ENCODE measurements around the gene RNU1-3. TPM values are rescaled to one million over a fixed set of nuclear protein-coding genes. Genes with fewer than 3 reads are reported as not detected.
"Not testable (repeated sequence)": the region's sequence is repeated elsewhere in the genome, so short reads cannot be mapped to it uniquely, and the experiment has no call there.

RNU1-3 gene
- total and polyA plus RNA-seq, 9 of the 15 experiments (the other 6 are each of a cell fraction or from before 2014, with no cell fraction given) = under 0.01 to 32,823 (median 2,538) TPM; not detected in 4

DNA sequence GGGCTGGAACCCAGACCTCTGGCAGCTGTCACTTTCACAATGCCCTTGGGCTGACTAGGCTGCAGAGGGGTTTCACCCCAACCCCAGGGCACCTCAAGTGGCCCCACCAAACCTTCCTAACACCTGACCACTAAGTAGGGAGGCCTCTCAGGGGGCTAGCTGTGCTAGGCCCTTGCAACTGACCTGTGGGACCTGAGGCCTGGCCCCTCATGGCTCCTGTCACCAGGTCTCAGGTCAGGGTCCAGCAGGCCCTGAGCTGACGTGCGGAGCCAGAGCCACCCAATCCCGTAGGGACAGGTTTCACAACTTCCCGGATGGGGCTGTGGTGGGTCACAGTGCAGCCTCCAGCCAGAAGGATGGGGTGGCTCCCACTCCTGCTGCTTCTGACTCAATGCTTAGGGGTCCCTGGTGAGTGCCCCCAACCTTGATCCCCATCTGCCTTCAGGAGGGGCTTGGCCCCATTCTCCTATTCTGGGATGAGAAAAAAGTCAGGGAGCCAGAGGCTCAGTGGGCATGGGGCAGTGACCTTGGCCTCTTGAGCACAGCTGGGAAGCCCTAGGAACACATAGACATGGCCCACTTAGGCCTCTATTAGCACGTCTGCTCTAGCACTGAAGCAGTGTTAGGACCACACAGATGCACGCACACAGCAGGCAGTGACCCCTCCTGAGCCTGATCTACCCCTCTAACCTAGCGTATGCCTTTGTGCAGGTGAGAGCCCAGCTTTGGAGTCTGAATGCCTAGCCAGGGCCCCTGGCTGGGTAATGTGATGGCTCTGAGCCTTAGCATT lies 21.3 kb downstream of the RNU1-3 start (continued):
- TF ChIP-seq TEAD1 (CRISPR knock-in tag; IDR thresholded peaks at IDR 0.05) (0 out of 4 replicates have a peak, but pooled peaks of 1 of the 2 experiments have one; percentile 34), ZNF780A (CRISPR knock-in tag; IDR thresholded peaks at IDR 0.05) (0 out of 2 replicates have a peak, but pooled peaks have one; percentile 32), NR4A1 (CRISPR knock-in tag; IDR thresholded peaks at IDR 0.05) (peak; percentile 90), NR4A1 (tag; IDR thresholded peaks at IDR 0.05) (peak; percentile 94), XRCC5 (IDR thresholded peaks at IDR 0.05; ENCODE audit: low read depth, low read length) (0 out of 2 replicates have a peak, but pooled peaks have one; percentile 20)
- TF ChIP-seq, protein P1, sequence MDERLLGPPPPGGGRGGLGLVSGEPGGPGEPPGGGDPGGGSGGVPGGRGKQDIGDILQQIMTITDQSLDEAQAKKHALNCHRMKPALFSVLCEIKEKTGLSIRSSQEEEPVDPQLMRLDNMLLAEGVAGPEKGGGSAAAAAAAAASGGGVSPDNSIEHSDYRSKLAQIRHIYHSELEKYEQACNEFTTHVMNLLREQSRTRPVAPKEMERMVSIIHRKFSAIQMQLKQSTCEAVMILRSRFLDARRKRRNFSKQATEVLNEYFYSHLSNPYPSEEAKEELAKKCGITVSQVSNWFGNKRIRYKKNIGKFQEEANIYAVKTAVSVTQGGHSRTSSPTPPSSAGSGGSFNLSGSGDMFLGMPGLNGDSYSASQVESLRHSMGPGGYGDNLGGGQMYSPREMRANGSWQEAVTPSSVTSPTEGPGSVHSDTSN (CRISPR knock-in tag; IDR thresholded peaks at IDR 0.05; ENCODE audit: low read depth) = not testable (repeated sequence)
- TF ChIP-seq, protein P1 (tag; conservative IDR thresholded peaks at IDR 0.05; ENCODE audit: low read depth) = 0 out of 2 replicates have a peak, but pooled peaks have one; percentile 2
- TF ChIP-seq, protein P2, sequence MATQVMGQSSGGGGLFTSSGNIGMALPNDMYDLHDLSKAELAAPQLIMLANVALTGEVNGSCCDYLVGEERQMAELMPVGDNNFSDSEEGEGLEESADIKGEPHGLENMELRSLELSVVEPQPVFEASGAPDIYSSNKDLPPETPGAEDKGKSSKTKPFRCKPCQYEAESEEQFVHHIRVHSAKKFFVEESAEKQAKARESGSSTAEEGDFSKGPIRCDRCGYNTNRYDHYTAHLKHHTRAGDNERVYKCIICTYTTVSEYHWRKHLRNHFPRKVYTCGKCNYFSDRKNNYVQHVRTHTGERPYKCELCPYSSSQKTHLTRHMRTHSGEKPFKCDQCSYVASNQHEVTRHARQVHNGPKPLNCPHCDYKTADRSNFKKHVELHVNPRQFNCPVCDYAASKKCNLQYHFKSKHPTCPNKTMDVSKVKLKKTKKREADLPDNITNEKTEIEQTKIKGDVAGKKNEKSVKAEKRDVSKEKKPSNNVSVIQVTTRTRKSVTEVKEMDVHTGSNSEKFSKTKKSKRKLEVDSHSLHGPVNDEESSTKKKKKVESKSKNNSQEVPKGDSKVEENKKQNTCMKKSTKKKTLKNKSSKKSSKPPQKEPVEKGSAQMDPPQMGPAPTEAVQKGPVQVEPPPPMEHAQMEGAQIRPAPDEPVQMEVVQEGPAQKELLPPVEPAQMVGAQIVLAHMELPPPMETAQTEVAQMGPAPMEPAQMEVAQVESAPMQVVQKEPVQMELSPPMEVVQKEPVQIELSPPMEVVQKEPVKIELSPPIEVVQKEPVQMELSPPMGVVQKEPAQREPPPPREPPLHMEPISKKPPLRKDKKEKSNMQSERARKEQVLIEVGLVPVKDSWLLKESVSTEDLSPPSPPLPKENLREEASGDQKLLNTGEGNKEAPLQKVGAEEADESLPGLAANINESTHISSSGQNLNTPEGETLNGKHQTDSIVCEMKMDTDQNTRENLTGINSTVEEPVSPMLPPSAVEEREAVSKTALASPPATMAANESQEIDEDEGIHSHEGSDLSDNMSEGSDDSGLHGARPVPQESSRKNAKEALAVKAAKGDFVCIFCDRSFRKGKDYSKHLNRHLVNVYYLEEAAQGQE (IDR thresholded peaks at IDR 0.05; ENCODE audit: borderline replicate concordance) = not testable (repeated sequence)
- TF ChIP-seq, protein P2 (CRISPR knock-in tag; IDR thresholded peaks at IDR 0.05; ENCODE audit: low read depth) = peak; percentile 84
- TF ChIP-seq, protein P3, sequence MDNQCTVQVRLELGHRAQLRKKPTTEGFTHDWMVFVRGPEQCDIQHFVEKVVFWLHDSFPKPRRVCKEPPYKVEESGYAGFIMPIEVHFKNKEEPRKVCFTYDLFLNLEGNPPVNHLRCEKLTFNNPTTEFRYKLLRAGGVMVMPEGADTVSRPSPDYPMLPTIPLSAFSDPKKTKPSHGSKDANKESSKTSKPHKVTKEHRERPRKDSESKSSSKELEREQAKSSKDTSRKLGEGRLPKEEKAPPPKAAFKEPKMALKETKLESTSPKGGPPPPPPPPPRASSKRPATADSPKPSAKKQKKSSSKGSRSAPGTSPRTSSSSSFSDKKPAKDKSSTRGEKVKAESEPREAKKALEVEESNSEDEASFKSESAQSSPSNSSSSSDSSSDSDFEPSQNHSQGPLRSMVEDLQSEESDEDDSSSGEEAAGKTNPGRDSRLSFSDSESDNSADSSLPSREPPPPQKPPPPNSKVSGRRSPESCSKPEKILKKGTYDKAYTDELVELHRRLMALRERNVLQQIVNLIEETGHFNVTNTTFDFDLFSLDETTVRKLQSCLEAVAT (IDR thresholded peaks at IDR 0.05) = peak in 1 of 2 experiments; percentile 52; a peak in 1 of 4 replicates
- TF ChIP-seq, protein P4, sequence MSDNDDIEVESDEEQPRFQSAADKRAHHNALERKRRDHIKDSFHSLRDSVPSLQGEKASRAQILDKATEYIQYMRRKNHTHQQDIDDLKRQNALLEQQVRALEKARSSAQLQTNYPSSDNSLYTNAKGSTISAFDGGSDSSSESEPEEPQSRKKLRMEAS (CRISPR knock-in tag; IDR thresholded peaks at IDR 0.05) = 0 out of 2 replicates have a peak, but pooled peaks have one; percentile 33
